HG03159 (cell line): ENCODE data around the gene PFN1.

Experiments
- ATAC-seq: cut with Tn5 transposase; IDR thresholded peaks from one replicate; pipeline ENCODE4 v1.9.1; 2021; ENCODE audit warnings: mild to moderate bottlenecking, moderate library complexity; ENCODE audit not compliant: unreplicated experiment

Gene PFN1

GRCh38 chr17:4968486-4969046 lies 20.2 kb upstream of the PFN1 start:
- no peak for ATAC-seq

GRCh38 chr17:4967539-4968485 lies 19.5 kb upstream of the PFN1 start, which contains the start of gene SPAG7:
Gene SPAG7, minus strand, starts transcription at chr17:4967817. Its CDS starts 13 bp downstream, at chr17:4967804.
- ATAC-seq: peak; percentile 58

DNA sequence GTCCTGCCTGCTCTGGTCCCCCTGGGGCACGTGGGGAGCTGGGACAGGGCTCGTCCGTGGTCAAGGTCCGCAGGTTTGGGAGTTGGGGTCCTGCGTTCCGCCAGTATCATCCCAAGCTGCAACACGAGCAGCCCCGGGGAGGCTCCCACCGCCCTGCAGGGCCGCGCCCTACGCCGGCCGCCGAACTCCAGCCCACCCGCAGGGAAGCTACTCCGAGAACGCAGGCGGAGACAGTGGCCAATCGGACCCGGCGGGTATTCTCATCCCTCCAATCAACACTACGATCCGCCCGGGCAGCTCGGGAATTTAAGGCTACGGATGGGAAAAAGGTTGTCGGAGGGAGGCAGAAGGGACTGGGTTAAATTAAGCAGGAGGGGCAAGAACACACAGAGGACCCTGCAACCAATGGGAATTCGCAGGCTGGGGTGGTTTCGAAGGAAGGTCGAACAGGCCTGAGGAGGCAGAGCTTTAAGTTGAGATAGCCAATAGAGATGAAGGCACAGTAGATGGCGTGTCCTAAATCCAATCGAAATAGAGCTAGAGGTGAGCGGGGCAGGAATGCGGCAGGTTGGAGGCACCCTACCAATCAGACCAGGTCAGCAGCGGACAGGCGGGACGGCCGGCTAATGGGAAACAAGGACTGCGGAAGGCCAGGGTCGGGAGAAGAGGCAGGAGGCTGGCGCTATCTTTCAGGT lies 18.7 kb upstream of the PFN1 start:
- ATAC-seq: peak; percentile 83

DNA sequence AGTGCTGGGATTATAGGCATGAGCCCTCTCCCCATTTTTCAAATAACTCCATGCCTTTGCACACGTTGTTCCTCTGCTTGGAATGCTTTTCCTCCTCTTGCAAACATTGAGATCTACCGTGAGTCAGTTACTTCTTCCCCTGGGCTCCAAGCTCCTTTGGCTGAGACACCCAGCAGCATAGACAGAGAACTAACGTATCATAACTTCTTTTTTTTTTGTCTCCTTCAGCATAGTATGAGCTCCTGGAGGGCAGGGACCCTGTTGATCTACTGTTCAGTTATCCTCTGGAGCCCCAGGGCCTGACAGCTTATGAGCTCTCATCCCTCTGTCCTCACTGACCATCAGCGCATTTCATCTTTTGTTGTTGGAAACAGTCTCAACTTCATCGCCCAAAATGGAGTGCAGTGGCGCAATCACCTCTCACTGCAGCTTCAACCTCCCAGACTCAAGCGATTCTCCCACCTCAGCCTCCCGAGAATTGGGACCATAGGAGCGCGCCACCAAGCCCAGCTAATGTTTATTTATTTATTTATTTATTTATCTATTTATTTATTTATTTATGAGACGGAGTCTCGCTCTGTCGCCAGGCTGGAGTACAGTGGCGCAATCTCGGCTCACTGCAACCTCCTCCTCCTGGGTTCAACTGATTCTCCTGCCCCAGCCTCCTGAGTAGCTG lies 17.1 kb upstream of the PFN1 start:
- ATAC-seq: no peak

GRCh38 chr17:4960279-4960922 lies 12.1 kb upstream of the PFN1 start:
- ATAC-seq: no peak

DNA sequence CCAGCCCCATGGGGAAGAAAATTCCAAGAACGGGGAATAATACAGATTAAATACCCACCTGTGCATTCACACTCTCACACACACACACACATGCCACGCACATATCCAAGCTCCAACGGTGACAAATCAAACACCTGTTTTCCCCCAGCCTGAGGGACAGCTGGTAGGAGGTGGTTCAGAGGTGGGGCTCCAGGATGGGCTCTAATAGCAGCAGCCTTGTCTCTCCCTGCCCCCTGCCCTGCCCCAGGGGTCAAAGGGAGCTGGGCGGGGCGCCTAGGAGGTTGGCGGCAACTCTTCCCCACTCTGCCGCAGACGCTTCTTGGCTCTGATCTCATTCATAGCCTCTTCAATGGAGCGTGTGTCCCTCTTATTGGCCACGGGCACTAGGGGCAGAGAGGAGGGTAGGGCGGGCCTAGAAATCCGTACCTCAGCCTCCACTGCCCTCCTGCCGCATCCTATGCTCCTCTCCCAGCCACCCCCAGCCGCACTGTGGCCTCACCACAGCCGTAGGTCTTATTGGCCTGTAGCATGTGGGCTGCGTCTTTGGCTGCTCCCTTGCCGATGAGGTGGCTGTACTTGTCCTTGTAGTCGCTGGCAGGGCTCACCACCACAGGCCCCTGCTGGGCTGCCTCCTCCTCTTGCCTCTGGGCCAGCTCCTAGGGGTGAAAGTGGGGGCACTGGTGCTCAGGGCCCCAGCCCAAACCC lies 11.1 kb upstream of the PFN1 start:
- ATAC-seq: no peak

DNA sequence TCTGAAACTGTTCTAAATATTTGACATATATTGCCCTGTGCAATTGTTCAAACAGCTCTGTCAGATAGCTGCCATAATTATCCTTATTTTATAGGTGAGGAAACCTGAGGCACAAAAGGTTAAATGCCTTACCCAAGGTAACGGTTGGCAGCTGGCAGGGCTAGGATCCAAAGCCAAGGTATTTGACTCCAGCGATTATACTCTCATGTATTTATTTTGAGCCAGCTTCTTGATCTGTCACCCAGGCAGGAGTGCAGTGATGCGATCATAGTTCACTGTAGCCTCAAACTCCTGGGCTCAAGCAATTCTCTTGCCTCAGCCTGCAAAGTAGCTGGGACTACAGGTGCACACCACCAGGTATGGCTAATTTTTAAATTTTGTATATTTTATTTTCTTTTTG lies 9.8 kb upstream of the PFN1 start:
- ATAC-seq: no peak

DNA sequence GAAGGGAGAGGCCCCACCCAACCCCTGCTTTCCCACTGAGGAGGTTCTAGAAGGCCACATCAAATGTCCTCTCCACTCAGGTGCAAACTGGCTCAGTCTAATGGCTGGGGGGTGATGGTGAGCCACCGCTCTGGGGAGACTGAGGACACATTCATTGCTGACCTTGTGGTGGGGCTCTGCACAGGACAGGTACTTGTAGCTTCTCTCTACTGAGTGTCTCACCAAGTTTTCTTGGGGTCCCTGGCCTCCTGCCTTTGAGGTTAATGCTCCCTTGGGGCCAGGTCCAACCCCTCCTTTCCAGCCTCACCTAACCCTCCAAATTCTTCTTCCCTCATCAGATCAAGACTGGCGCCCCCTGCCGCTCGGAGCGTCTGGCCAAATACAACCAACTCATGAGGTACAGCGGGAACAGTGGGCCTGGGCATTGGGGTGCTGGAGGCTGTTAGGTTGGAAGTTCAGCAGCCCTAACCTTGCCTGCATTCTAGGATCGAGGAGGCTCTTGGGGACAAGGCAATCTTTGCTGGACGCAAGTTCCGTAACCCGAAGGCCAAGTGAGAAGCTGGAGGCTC lies 8.2 kb upstream of the PFN1 start:
- no peak for ATAC-seq

DNA sequence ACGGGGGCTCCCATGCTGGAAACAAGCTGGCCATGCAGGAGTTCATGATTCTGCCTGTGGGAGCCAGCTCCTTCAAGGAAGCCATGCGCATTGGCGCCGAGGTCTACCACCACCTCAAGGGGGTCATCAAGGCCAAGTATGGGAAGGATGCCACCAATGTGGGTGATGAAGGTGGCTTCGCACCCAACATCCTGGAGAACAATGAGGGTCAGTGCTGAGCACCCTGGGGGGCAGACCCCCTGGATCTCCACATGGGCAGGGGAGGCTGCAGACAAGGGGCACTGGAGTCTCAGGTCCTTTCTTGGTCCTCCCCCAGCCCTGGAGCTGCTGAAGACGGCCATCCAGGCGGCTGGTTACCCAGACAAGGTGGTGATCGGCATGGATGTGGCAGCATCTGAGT lies 6.8 kb upstream of the PFN1 start:
- ATAC-seq: no peak

DNA sequence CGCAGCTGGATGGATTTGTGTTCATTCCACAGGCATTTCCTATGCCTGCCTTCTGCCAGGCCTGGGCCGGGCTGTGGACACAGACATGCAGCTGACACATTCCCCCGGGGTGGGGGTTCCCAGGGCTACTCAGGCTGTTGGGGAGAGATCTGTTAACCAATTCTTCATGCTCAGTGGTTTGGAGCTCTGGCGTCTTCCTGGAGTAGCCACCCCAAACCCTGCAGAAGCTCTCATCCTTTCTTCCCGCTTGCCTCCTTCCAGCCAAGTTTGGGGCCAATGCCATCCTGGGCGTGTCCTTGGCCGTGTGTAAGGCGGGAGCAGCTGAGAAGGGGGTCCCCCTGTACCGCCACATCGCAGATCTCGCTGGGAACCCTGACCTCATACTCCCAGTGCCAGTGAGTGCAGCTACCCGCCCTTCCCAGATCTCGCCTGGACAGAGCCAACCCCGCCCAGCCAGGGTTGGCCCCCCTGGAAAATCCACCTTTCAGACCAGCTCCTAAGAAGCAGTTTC lies 5.2 kb upstream of the PFN1 start:
- no peak for ATAC-seq

GRCh38 chr17:4951486-4951885 lies 3.2 kb upstream of the PFN1 start:
- no peak for ATAC-seq

GRCh38 chr17:4950746-4951204 lies 2.4 kb upstream of the PFN1 start, which contains the start of gene ENO3:
Gene ENO3, plus strand, starts transcription at chr17:4951119. Its CDS starts 711 bp downstream, at chr17:4951830.
- no peak for ATAC-seq

DNA sequence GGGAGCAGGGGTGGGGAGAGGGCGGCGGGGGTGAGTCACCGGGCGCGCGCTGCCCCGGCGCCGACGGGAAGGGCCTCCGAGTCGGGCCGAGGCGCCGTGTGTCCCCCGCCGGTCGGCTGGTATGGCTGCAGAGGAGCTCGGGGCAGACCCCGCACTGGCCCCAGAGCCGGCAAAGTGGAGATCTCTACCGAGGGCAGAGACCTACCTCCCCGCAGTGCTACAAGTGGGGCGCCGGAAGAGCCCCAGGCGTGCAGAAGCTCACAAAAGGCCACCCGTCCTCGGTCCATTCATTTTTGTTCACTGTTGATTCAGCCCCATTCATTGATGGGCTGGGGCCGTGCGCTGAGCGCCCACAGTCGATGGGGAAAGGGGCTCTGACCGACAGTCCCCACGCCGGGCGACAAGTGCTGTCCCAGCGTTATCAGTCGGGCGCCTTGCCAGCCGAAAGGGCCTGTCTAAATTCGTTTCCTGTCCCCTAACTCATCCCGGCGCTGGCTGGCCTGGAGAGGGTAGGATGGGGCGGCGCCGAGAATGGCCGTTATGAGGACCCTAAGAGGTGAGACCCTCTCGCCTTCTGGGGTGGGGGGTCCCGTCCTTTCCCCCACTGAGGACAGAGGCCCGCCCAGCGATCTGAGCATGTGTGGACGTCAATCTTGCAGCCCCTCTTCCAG lies 1.9 kb upstream of the PFN1 start:
- no peak for ATAC-seq

DNA sequence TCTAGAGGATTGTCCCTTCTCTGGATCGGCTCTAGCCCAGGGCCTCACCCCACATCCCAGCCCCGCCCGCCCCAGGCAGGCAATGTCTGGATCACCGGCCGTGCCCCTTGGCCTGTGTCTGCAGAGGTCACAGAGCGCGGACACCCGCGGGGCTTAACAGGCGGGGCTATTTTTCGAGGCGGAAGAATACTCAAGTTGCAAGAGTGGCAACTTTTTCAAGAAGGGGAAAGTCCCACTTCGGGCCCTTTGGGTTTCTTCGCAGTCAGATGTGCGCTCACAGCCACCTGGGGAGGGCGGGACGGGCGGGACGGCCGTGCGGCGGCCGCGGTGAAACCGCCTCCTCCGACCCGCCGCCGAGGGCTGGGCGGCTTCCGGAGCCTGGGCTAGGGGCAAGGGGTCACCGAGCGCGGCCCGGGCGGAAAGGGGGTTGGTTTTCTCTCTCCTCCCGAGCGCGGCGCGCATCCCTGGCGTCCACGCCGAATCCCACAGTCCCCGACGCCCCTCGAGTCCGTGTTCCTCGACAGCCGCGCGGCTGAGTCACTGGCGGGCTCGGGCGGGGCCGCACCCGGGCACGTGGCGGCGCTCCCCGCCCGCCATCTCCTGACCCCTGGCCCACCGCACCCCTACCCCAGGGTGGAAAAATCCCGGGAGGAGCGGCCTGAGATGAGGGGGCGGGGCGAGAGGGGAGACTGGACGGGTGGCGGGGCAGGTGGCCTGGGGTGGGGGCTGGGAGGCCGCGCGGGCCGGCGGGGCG lies 1.2 kb upstream of the PFN1 start:
- ATAC-seq: peak; percentile 29

DNA sequence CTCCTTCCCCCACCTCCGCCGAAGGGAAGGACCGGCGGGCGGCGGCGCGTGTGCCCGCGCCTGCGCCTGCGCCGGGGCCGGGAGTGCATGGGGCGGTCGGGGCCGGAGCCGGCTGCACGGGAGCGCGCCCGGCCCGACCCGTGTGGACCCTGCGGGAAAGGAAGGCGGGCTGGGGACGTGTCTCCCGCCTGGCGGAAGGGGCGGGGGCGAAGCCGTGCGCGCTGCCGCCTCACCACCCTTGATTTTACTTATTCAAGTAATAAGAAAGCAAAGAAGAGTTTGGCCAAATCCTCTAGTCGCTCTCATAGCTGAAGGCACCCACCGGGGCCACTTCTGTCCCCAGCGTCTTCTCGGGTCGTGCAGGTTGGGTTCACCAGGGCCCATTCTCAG lies 596 bp upstream of the PFN1 start:
- peak; percentile 29 for ATAC-seq

GRCh38 chr17:4947411-4948165 lies 742 bp downstream of the PFN1 start:
- no peak for ATAC-seq

DNA sequence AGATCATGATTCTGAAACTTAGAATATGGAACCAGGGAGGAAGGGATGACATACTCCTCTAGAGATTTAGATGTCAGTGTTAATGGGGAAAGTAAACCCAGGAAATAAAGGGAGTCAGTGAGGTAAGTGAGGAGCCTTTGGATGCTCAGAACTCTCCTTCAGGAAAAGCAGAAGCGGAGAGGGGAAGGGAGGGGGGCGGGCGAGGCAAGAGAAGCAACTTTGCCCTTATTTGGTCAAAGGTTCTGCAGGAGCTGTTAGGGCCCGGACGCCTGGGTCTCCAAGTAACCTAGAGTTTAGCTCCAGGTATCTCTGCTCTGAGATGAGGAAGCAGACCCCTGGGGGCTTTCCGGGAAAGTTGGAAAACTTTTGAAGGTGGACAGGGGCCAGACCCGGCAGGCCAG lies 1.3 kb downstream of the PFN1 start:
- no peak for ATAC-seq
